Occipital lobe (tissue), 2 donors: ENCODE measurements around the gene PLEKHA4. TPM values are rescaled to one million over a fixed set of nuclear protein-coding genes. Genes with fewer than 3 reads are reported as not detected.
"Not testable (repeated sequence)": the region's sequence is repeated elsewhere in the genome, so short reads cannot be mapped to it uniquely, and the experiment has no call there.

ENCODE experiments used
- DNase-seq: peaks from one replicate; lab custom pipeline; 2025; lab: John Stamatoyannopoulos, UW
- total RNA-seq: library from RNA; depleted of rRNA; stranded (reverse); fragments of >200 nt; gene quantifications from one replicate; pipeline ENCODE4 v1.2.3, GENCODE V29; 2014

The PLEKHA4 gene
- total RNA-seq, 1 donor from 2014 or later = 0.31 TPM

- DNase-seq = not testable (repeated sequence)
Observed at GRCh38 chr19:48889496-48889895, 21.1 kb upstream of the PLEKHA4 start.

DNA sequence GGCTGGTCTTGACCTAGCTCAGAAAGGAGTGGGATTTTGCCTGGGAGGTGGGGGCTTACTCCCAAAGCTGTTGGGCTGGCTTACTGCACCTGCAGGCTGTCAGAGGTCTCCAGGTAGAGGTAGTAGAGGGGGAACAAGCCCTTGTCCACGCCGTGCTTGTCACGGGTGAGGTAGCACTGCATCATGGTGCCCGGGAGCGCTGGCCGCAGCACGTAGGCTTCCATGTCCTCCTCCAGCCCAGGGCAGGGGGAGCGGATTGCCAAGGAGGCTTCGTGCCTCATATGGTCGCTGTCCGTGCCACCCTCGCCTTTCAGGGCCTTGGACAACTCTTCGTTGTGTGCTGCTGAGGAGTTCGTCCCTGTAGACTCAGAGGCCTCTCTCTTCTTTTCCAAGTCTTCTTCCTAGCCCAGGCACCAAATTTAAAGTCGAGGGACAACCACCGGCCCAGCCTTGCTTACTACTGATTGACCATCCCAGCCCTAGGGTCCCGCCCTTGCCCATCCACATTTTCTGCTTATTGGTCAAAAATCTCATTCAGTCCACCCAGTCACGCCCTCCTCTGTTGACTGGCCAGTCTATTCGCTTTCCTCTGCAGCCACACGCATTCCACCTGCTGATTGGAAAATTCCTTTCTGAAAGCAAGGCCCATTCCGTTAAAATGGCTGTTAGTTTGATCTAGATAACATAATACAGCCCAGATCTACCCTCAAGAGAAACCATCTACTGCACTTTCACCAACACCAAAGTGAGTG, 19.6 kb upstream of the PLEKHA4 start:
- no peak for DNase-seq

DNA sequence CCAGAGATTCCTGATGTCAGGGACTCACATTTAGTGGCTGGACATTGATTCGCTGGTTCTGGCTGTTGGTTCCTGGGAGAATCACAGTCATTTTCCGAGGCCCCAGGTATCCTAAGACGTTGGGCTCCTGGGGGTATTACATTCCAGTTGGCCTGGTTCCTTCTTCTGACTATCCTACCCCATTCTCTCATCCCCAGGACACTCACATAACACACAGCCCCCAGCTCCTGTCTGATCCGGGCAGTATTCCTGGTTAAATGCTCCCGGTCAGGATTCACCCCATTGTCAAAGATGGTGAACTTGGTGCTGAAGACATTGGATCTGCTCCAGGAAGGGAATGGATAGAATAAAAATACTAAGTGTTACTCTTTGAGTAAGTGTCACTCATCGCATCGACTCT, 15.3 kb upstream of the PLEKHA4 start:
- no peak for DNase-seq

GRCh38 chr19:48881741-48882657, 13.6 kb upstream of the PLEKHA4 start:
- DNase-seq = no peak

DNA sequence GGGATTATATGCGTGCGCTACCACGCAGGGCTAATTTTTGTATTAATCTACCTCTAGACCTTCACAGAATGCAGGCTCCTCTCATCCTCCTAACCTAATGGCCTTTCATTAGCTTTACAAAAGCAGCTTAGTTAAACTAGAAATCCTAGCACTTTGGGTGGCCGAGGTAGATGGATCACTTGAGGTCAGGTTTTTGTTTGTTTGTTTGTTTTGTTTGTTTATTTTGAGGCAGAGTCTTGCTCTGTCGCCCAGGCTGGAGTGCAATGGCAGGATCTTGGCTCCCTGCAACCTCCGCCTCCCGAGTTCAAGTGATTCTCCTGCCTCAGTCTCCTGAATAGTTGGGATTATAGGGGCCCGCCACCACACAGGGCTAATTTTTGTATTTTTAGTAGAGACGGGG, 11.3 kb upstream of the PLEKHA4 start:
- not testable (repeated sequence) for DNase-seq

DNA sequence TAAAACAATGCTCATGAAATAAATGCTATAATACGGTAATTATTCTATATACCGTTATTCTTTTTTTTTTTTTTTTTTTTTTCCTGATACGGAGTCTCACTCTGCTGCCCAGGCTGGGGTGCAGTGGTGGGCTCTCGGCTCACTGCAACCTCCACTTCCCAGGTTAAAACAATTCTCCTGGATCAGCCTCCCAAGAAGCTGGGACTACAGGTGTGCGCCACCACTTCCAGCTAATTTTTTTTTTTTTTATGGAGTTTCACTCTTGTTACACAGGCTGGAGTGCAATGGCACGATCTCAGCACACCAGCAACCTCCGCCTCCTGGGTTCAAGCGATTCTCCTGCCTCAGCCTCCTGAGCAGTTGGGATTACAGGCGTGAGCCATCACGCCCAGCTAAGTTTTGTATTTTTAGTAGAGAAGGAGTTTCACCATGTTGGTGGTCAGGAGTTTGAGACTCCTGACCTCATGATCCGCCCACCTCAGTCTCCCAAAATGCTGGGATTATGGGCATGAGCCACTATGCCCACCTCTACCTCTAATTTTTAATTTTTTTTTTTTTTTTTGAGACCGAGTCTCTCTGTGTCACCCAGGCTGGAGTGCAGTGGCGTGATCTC, 10.7 kb upstream of the PLEKHA4 start:
- no peak for DNase-seq

GRCh38 chr19:48878196-48879024, 10.0 kb upstream of the PLEKHA4 start:
- DNase-seq = no peak

DNA sequence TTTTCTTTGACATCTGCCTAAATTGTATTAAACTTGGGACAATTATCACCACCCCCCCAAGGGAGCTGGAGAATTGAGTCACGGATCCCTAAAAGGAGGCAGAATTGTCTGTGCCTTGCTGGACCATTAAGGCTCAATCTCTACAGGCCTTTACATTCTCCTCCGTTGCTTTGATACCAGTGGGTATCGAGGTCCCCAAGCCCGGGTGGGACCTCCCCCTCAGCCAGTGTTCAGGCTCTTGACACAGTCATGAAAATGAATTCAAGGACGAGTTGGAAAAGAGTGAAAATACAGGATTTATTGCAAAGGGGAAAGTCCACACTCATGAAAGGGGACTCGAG, 9.4 kb upstream of the PLEKHA4 start:
- DNase-seq = no peak

DNA sequence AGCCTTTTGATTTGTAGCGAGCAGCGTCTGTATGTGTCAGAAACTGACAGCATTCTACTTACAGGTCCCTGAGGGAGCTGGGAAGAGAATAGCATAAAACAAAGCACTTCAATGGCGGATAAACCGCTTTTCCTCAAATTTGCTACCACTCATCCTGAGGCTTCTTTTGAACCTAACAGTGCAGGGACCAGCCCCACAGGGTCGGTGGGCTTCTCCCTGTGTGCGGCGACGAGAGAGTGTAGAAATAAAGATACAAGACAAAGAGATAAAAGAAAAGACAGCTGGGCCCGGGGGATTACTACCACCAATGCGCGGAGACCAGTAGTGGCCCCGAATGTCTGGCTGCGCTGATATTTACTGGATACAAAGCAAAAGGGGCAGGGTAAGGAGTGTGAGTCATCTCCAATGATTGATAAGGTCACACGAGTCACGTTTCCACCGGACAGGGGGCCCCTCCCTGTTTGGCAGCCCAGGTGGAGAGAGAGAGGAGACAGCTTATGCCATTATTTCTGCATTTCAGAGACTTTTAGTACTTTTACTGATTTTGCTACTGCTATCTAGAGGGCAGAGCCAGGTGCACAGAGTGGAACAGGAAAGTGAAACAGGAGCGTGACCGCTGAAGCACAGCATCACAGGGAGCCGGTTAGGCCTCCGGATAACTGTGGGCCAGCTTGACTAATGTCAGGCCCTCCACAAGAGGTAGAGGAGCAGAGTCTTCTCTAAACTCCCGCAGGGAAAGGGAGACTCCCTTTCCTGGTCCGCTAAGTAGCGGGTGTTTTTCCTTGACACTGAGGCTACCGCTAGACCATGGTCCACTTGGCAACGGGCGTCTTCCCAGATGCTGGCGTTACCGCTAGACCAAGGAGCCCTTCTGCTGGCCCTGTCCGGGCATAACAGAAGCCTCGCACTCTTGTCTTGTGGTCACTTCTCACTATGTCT, 7.9 kb upstream of the PLEKHA4 start:
- not testable (repeated sequence) for DNase-seq

GRCh38 chr19:48874303-48875135, 6.1 kb upstream of the PLEKHA4 start:
- DNase-seq = no peak

- DNase-seq = no peak
Observed at GRCh38 chr19:48873476-48874302, 5.3 kb upstream of the PLEKHA4 start.

DNA sequence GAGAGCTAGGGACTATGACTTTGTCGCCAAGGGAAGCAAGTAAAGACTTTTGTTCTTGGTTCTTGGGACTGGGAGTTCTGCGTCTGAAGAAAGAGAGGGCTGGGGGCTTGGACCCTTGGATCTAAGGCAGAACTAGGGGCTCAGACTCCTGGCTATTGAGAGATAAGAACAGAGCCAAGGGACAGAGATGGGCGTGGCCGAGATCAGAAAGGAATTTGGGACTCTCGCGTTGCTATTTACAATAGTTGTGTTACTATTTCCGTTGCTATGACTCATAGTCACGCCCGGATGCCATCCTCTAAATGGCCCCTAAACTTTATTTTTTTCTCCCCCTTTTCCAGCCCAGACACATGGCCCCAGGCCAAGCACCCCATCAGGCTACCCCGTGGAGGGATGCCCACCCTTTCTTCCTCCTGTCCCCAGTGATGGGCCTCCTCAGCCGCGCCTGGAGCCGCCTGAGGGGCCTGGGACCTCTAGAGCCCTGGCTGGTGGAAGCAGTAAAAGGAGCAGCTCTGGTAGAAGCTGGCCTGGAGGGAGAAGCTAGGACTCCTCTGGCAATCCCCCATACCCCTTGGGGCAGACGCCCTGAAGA, 4.6 kb upstream of the PLEKHA4 start:
- DNase-seq = peak; percentile 26

DNA sequence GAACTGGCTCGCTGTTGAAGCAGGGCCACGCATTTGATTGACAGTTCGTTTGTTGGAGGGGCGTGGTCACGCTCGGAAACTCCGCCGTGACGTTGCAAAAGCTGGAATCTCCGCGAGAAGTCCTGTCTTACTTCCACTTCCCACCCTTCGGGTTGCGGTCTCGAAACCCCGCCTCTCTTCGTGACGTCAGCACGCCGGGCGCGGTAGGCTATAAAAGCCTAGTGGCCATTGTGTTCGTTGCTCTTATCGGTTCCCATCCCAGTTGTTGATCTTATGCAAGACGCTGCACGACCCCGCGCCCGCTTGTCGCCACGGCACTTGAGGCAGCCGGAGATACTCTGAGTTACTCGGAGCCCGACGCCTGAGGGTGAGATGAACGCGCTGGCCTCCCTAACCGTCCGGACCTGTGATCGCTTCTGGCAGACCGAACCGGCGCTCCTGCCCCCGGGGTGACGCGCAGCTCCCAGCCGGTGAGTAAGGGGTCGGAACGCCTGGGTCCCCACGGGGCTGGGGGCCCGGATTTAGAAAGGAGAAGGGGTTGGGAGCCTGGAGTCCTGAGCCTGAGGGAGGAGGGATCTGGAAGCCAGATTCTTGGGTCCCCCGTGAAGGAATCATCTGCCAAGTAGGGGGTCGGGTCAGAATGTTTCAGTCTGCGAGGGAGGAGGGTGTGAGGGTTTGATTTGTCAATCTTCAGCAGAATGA, 3.9 kb upstream of the PLEKHA4 start, which contains the start of gene PPP1R15A:
Gene PPP1R15A (plus strand): TSS at position 240 of the 702 bp plus-strand sequence. CDS start 813 bp downstream, outside the sequence.
- peak; percentile 93 for DNase-seq

DNA sequence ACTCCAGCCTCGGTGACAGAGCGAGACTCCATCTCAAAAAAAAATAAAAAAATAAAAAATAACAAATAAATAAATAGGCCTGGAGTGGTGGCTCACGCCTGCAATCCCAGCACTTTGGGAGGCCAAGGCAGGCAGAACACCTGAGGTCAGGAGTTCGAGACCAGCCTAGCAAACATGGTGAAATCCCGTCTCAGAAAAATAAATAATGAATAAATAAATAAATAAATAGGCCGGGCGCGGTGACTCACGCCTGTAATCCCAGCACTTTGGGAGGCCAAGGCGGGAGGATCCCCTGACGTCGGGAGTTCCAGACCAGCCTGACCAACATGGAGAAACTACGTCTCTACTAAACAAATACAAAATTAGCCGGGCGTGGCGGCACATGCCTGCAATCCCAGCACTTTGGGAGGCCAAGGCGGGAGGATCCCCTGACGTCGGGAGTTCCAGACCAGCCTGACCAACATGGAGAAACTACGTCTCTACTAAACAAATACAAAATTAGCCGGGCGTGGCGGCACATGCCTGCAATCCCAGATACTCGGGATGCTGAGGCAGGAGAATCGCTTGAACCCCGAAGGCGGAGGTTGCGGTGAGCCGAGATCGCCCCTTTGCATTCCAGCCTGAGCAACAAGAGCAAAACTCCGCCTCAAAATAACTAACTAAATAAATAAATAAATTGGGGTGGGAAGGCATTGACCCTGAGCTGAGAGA, 3.2 kb upstream of the PLEKHA4 start:
- DNase-seq = not testable (repeated sequence)

- DNase-seq = no peak
Observed at GRCh38 chr19:48870048-48870447, 1.6 kb upstream of the PLEKHA4 start.

- no peak for DNase-seq
Observed at GRCh38 chr19:48867746-48868113, 687 bp downstream of the PLEKHA4 start.
